Neuronal stem cell (in vitro differentiated cells): ENCODE data around the gene EPAS1.

ENCODE experiments used
- DNase-seq: peaks from one replicate; pipeline ENCODE4 v3.0.0-alpha.2; 2013; ENCODE audit warnings: low spot score
- H2AFZ ChIP-seq: one replicate; pipeline ENCODE4 v1.6.1; 2013; ENCODE audit warnings: mild to moderate bottlenecking, low read length, inconsistent platforms
- H2AK5ac ChIP-seq: 2 replicates; pipeline ENCODE4 v1.6.1; 2013; ENCODE audit warnings: low read depth, mild to moderate bottlenecking, inconsistent platforms, low read length, moderate library complexity, mixed read lengths
- H2BK120ac ChIP-seq: 2 replicates; pipeline ENCODE4 v1.6.1; 2013; ENCODE audit warnings: low read depth, mild to moderate bottlenecking, inconsistent platforms, low read length, moderate library complexity, mixed read lengths
- H2BK12ac ChIP-seq: one replicate; pipeline ENCODE4 v1.6.1; 2013; ENCODE audit warnings: low read length, inconsistent platforms
- H2BK15ac ChIP-seq: 2 replicates; pipeline ENCODE4 v1.6.1; 2013; ENCODE audit warnings: mild to moderate bottlenecking, low read length, inconsistent platforms, mixed read lengths
- H2BK5ac ChIP-seq: one replicate; pipeline ENCODE4 v1.6.1; 2013; ENCODE audit warnings: inconsistent platforms, mild to moderate bottlenecking, low read length, moderate library complexity
- H3K14ac ChIP-seq: one replicate; pipeline ENCODE4 v1.6.1; 2013; ENCODE audit warnings: low read length, inconsistent platforms
- H3K18ac ChIP-seq: 2 replicates; pipeline ENCODE4 v1.6.1; 2013; ENCODE audit warnings: low read length, inconsistent platforms
- H3K23ac ChIP-seq: 2 replicates; pipeline ENCODE4 v1.6.1; 2013; ENCODE audit warnings: low read depth, mild to moderate bottlenecking, mixed read lengths, low read length, inconsistent platforms; ENCODE audit not compliant: poor library complexity
- H3K27ac ChIP-seq: replicated peaks from 3 replicates; pipeline ENCODE4 v1.5.1; 2013; ENCODE audit warnings: low read length, inconsistent platforms
- H3K27me3 ChIP-seq, 3 experiments: 2 replicates each; pipeline ENCODE4 v1.6.1; 2013; ENCODE audit warnings: low read length in 3 of 3, mild to moderate bottlenecking in 2 of 3, inconsistent platforms in 1 of 3, low read depth in 1 of 3, mixed read lengths in 1 of 3, moderate library complexity in 1 of 3; ENCODE audit not compliant: control insufficient read depth in 3 of 3, insufficient read depth in 3 of 3
- H3K36me3 ChIP-seq, 2 donors: replicated peaks in 1 of 2; 2 replicates each; pipeline ENCODE4 v1.6.1; 2013; ENCODE audit warnings: low read length in 2 of 2; ENCODE audit not compliant: control insufficient read depth in 2 of 2, insufficient read depth in 2 of 2
- H3K4ac ChIP-seq: 2 replicates; pipeline ENCODE4 v1.6.1; 2013; ENCODE audit warnings: inconsistent platforms, mild to moderate bottlenecking, low read length, moderate library complexity
- H3K4me1 ChIP-seq, 2 donors: 1 replicate in 1 of 2; 2 replicates in 1 of 2; pipeline ENCODE4 v1.6.1; 2013; ENCODE audit warnings: low read length in 2 of 2, low read depth in 1 of 2; ENCODE audit not compliant: control insufficient read depth in 2 of 2, insufficient read depth in 1 of 2
- H3K4me2 ChIP-seq: one replicate; pipeline ENCODE4 v1.6.1; 2013; ENCODE audit warnings: mild to moderate bottlenecking, low read length, inconsistent platforms; ENCODE audit not compliant: insufficient read depth, poor library complexity, severe bottlenecking
- H3K4me3 ChIP-seq, 2 donors: 2 replicates each; pipeline ENCODE4 v1.5.1; 2013; ENCODE audit warnings: low read length in 2 of 2, mild to moderate bottlenecking in 2 of 2, inconsistent platforms in 1 of 2, moderate library complexity in 1 of 2
- H3K79me1 ChIP-seq: one replicate; pipeline ENCODE4 v1.6.1; 2013; ENCODE audit warnings: low read depth, mild to moderate bottlenecking, inconsistent platforms, low read length, moderate library complexity
- H3K9ac ChIP-seq: one replicate; pipeline ENCODE4 v1.6.1; 2013; ENCODE audit warnings: mild to moderate bottlenecking, low read depth, low read length, inconsistent platforms; ENCODE audit not compliant: poor library complexity
- H3K9me3 ChIP-seq, 2 donors: replicated peaks in 1 of 2; 2 replicates each; pipeline versions ENCODE3 to v1.6.1; 2013; ENCODE audit warnings: low read length in 2 of 2, mild to moderate bottlenecking in 2 of 2, inconsistent platforms in 1 of 2, low read depth in 1 of 2, mixed read lengths in 1 of 2, moderate library complexity in 1 of 2; ENCODE audit not compliant: control insufficient read depth in 2 of 2, insufficient read depth in 1 of 2
- H4K8ac ChIP-seq: one replicate; pipeline ENCODE4 v1.6.1; 2013; ENCODE audit warnings: low read depth, mild to moderate bottlenecking, inconsistent platforms, low read length, moderate library complexity
- H4K91ac ChIP-seq: one replicate; pipeline ENCODE4 v1.6.1; 2013; ENCODE audit warnings: low read length, low read depth, mild to moderate bottlenecking, inconsistent platforms; ENCODE audit not compliant: poor library complexity
- WGBS, 2 donors: extraction: QIAGEN DNeasy Blood & Tissue Kit; methylation state at CpG; one replicate each; pipeline ENCODE4 v1.1.7; 2013; ENCODE audit warnings: missing lambda C conversion rate in 2 of 2, mixed read lengths in 1 of 2; ENCODE audit not compliant: insufficient read length in 2 of 2, insufficient replicate concordance in 1 of 2; ENCODE audit errors: extremely low coverage in 2 of 2; 5-methylcytosine and 5-hydroxymethylcytosine counted together

EPAS1 gene

DNA sequence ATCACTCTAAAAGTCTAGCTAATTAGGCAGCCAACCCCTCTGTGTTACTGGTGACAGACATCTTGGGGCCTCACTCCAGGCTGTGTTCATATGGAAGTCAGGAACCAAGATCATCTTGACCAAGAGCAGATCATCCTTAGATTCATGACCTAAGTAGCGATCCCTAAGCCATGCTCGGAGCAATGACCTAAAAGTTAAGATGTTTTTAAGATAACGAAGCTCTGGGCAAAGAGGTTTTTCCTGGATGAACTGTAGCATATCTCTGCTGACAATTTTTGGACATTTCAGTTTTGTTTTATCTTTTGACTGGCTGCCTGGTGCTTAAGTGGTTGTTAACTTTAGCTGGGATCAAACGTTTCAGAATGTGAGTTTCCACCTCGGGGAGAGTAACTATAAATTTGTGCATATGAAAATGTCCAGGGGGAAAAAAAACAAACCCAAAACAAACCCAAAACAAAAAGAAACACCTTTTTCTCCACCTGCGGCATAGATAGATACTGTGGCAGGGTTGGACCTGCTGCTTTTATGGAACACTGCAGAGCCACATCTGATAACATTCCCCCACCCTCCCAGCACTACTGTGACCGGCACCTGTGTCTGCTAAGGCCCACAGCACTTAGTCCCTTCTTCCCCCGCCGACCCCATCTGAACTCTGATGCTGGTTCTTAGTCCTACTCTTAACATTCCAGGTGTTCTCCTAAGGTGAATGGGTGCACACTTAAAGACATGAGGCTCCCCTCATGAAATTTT lies 45.5 kb downstream of the EPAS1 start:
- Histone ChIP-seq H3K23ac (no peak overlapping the region), H3K9ac (no peak overlapping the region), H3K9me3 (no peaks in the 10 kb centered on the region), H3K27ac (no peak overlapping the region), H2BK15ac (no peak overlapping the region), H3K14ac (no peak overlapping the region), H2BK5ac (no peak overlapping the region), H3K36me3 (no peaks in the 10 kb centered on the region), H3K79me1 (no peaks in the 10 kb centered on the region), H3K4me3 (no peak overlapping the region), H2BK12ac (no peak overlapping the region), H2AFZ (no peak overlapping the region), H2AK5ac (no peak overlapping the region), H2BK120ac (no peak overlapping the region), H3K4ac (no peak overlapping the region), H4K8ac (no peak overlapping the region), H3K27me3 (peaks cover 0 to 22% (median 0%) of the 10 kb centered on the region in 3 experiments), H4K91ac (no peak overlapping the region), H3K4me1 (peaks cover 0 to 8% of the 10 kb centered on the region in 2 donors), H3K4me2 (no peak overlapping the region), H3K18ac (no peak overlapping the region)
- WGBS, 2 donors = no CpG with 5 or more reads among the region's 9 CpGs
- DNase-seq = no peak

DNA sequence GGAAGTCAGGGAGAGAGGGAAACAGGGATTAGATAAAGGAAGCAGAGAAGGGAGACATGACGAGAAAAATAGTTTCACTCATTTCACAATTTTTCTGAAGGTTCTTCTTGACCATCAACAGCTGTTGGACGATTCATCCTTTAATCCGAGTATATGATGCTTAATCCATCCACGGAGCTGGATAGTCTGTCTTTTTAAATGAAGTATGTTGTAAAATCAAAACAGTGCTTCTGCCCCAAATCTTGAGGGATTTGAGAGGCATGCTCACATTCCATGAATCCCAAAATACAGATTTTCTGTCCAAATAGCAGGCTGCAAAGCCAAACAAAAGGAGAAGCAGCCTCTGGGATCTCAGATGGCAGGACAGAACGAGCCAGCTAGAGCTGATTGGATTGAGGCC lies 47.5 kb downstream of the EPAS1 start:
- Histone ChIP-seq H3K4me1 (peaks cover 0 to 7% of the 10 kb centered on the region in 2 donors), H2BK15ac (no peak overlapping the region), H3K4ac (no peak overlapping the region), H3K4me3 (no peak overlapping the region), H2BK5ac (no peak overlapping the region), H2AK5ac (no peak overlapping the region), H3K18ac (no peak overlapping the region), H3K9me3 (no peaks in the 10 kb centered on the region), H3K36me3 (no peaks in the 10 kb centered on the region), H3K27me3 (peaks cover 0 to 18% (median 0%) of the 10 kb centered on the region in 3 experiments), H4K8ac (no peak overlapping the region), H3K27ac (no peak overlapping the region), H2AFZ (no peak overlapping the region), H2BK12ac (no peak overlapping the region), H3K4me2 (no peak overlapping the region), H3K23ac (no peak overlapping the region), H2BK120ac (no peak overlapping the region), H3K79me1 (no peaks in the 10 kb centered on the region), H4K91ac (no peak overlapping the region), H3K14ac (no peak overlapping the region), H3K9ac (no peak overlapping the region)
- DNase-seq = no peak
- WGBS, 2 donors = no CpG with 5 or more reads among the region's 5 CpGs

DNA sequence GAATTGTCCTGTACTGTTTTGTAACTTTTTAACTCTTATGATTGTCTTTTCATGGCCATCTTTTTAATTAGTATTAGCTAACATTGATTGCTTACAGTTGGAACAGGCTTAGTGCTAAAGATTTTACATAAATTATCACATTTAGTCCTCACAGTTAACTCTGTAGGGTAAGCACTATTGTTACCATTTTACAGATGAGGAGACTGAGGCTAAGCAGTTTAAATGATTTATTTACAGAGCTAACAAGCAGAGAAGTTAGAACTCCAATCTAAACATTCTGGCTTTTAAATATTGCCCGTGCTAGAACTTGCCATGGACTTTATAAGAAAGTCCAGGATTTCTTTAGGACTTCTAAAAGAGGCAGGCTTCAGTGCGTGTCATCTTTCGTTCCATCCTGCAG lies 48.6 kb downstream of the EPAS1 start:
- no peak overlapping the region for H3K23ac ChIP-seq
- no peaks in the 10 kb centered on the region for H3K79me1 ChIP-seq
- H3K9me3 ChIP-seq = no peaks in the 10 kb centered on the region
- no peak overlapping the region for H3K4me2 ChIP-seq
- no peak overlapping the region for H3K14ac ChIP-seq
- no peak overlapping the region for H2AFZ ChIP-seq
- no peak overlapping the region for H4K8ac ChIP-seq
- H2BK12ac ChIP-seq = no peak overlapping the region
- H3K4ac ChIP-seq = no peak overlapping the region
- no peak overlapping the region for H3K27ac ChIP-seq
- H4K91ac ChIP-seq = no peak overlapping the region
- H3K9ac ChIP-seq = no peak overlapping the region
- peaks cover 0 to 22% (median 0%) of the 10 kb centered on the region in 3 experiments for H3K27me3 ChIP-seq
- no peak overlapping the region for H2BK120ac ChIP-seq
- no CpG with 5 or more reads among the region's 3 CpGs for WGBS, 2 donors
- H2AK5ac ChIP-seq = no peak overlapping the region
- no peak overlapping the region for H3K4me3 ChIP-seq
- no peak overlapping the region for H2BK5ac ChIP-seq
- H3K4me1 ChIP-seq = peaks cover 0 to 7% of the 10 kb centered on the region in 2 donors
- no peak overlapping the region for H3K18ac ChIP-seq
- DNase-seq = no peak
- H2BK15ac ChIP-seq = no peak overlapping the region
- no peaks in the 10 kb centered on the region for H3K36me3 ChIP-seq

DNA sequence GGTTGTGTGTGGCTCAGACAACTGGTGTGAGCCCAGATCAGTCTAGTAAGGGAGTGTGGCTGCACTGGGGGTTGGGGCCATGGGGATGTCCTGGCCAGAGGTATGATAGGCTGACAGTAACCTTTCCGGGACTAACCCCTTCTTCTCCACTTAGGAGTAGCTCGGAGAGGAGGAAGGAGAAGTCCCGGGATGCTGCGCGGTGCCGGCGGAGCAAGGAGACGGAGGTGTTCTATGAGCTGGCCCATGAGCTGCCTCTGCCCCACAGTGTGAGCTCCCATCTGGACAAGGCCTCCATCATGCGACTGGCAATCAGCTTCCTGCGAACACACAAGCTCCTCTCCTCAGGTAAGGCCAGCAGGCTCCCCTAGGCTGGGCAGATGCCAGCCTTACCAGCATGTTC lies 49.5 kb downstream of the EPAS1 start:
- no peak overlapping the region for H3K4me2 ChIP-seq
- no peak overlapping the region for H2BK12ac ChIP-seq
- H3K14ac ChIP-seq = no peak overlapping the region
- H3K79me1 ChIP-seq = no peaks in the 10 kb centered on the region
- no peaks in the 10 kb centered on the region for H3K9me3 ChIP-seq
- H2AK5ac ChIP-seq = no peak overlapping the region
- no CpG with 5 or more reads among the region's 10 CpGs for WGBS, 2 donors
- no peak overlapping the region for H2BK120ac ChIP-seq
- no peak overlapping the region for H3K4me3 ChIP-seq
- DNase-seq = no peak
- H3K27me3 ChIP-seq = peaks cover 0 to 18% (median 0%) of the 10 kb centered on the region in 3 experiments
- H2AFZ ChIP-seq = no peak overlapping the region
- no peak overlapping the region for H3K4ac ChIP-seq
- H2BK5ac ChIP-seq = no peak overlapping the region
- H4K8ac ChIP-seq = no peak overlapping the region
- H3K23ac ChIP-seq = no peak overlapping the region
- H3K27ac ChIP-seq = no peak overlapping the region
- H2BK15ac ChIP-seq = no peak overlapping the region
- no peaks in the 10 kb centered on the region for H3K36me3 ChIP-seq
- H4K91ac ChIP-seq = no peak overlapping the region
- H3K18ac ChIP-seq = no peak overlapping the region
- H3K9ac ChIP-seq = no peak overlapping the region
- H3K4me1 ChIP-seq = peaks cover 0 to 7% of the 10 kb centered on the region in 2 donors
